ENCODE results near the gene RERE.

- no peak for TF ChIP-seq POLR2A (IDR thresholded peaks at IDR 0.05)
- TF ChIP-seq POLR2AphosphoS5 (IDR thresholded peaks at IDR 0.05), result no peak
Measured at GRCh38 chr1:8776104-8776503, 41.3 kb downstream of the RERE start.
